ENCODE data around the gene SH3PXD2B.

DNA sequence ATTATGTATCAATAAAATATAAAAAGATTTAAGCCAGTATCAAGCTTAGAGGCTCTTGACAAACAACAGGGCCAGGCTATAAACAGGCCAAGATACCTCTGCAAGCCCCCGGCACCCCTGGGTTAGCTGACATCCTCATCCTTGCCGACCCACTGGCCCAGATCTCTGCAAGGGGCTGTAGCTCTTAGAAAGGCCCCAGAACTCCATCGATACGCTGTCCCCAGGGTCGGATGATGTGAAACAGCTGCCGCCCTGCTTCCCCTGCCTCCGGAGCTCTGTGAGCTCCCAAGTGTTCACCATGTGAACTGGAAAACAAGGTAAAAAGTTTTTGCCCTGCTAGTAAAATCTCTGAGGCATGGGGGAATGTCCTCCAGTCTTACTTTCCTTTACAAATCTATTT lies 20.1 kb downstream of the SH3PXD2B start:
- TF ChIP-seq, protein P1, sequence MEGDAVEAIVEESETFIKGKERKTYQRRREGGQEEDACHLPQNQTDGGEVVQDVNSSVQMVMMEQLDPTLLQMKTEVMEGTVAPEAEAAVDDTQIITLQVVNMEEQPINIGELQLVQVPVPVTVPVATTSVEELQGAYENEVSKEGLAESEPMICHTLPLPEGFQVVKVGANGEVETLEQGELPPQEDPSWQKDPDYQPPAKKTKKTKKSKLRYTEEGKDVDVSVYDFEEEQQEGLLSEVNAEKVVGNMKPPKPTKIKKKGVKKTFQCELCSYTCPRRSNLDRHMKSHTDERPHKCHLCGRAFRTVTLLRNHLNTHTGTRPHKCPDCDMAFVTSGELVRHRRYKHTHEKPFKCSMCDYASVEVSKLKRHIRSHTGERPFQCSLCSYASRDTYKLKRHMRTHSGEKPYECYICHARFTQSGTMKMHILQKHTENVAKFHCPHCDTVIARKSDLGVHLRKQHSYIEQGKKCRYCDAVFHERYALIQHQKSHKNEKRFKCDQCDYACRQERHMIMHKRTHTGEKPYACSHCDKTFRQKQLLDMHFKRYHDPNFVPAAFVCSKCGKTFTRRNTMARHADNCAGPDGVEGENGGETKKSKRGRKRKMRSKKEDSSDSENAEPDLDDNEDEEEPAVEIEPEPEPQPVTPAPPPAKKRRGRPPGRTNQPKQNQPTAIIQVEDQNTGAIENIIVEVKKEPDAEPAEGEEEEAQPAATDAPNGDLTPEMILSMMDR (IDR thresholded peaks at IDR 0.05; ENCODE audit: low read depth, low read length, poor library complexity, severe bottlenecking), result no peak
- no peak for TF ChIP-seq EZH2phosphoT487 (IDR thresholded peaks at IDR 0.05; ENCODE audit: borderline replicate concordance, low read length)
